ENCODE results near the gene YY1.

DNA sequence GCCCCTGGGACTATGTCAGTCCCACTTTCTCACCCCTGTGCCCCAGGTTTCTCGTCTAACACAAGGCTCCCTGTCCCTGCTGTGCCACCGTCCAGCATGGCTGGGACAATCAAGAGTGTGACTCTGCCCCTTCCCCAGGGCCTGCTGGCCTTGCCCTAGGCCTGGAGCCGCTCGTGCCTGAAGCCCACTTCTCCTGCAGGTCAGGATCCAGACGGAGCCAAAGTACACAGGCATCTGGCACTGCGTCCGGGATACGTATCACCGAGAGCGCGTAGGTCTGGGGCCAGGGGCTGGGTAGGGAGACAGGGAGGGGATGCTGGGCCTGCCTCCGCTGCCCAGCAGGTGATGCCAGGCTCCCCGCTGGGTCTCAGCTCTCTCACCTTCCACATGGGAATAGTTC lies 87.0 kb downstream of the YY1 start:
- no peak for TF ChIP-seq CTCF (IDR thresholded peaks at IDR 0.05)
- TF ChIP-seq REST (IDR thresholded peaks at IDR 0.05) = no peak

Data from A549 (cell line).